NT2/D1 (cell line): ENCODE measurements around the gene SEC24A.

Source experiments
- SUZ12 ChIP-seq: IDR thresholded peaks from 2 replicates; pipeline ENCODE4 v1.6.1; 2011; ENCODE audit not compliant: insufficient read length, insufficient read depth; ENCODE audit errors: extremely low read depth
- YY1 ChIP-seq: IDR thresholded peaks from 2 replicates; pipeline ENCODE4 v1.6.1; 2011; ENCODE audit not compliant: insufficient read length, insufficient read depth
- ZNF274 ChIP-seq: IDR thresholded peaks from 2 replicates; pipeline ENCODE4 v1.6.1; 2011; ENCODE audit warnings: mild to moderate bottlenecking, low read depth, low read length

DNA sequence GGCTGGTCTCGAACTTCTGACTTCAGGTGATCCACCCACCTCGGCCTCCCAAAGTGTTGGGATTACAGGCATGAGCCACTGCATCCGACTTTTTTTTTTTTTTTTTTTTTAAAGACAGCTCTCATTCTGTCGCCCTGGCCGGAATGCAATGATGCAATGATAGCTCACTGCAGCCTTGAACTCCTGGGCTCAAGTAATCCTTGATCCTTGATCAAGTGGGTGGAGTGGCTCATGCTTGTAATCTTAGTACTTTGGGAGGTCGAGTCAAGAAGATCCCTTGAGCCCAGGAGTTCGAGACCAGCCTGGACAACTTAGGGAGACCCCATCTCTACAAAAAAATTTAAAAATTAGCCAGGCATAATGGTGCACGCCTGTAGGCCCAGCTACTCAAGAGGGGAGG is 8.1 kb downstream of the SEC24A start:
- TF ChIP-seq YY1 (no peak), ZNF274 (no peak), SUZ12 (no peak)
